ENCODE data around the gene PXMP4.

Gene PXMP4

GRCh38 chr20:33732166-33732970, 12.3 kb upstream of the PXMP4 start:
- peak; percentile 44 to 78 for DNase-seq (ENCODE audit: extremely low read depth in 1 of 2, low read depth in 1 of 2)

- DNase-seq (ENCODE audit: extremely low read depth in 1 of 2, low read depth in 1 of 2) = peak; percentile 73 to 80
Observed at GRCh38 chr20:33731693-33732165, 11.6 kb upstream of the PXMP4 start, which contains the start of gene ZNF341. Gene ZNF341, plus strand, starts transcription at chr20:33731996. Its CDS starts 26 bp downstream, at chr20:33732022.

DNA sequence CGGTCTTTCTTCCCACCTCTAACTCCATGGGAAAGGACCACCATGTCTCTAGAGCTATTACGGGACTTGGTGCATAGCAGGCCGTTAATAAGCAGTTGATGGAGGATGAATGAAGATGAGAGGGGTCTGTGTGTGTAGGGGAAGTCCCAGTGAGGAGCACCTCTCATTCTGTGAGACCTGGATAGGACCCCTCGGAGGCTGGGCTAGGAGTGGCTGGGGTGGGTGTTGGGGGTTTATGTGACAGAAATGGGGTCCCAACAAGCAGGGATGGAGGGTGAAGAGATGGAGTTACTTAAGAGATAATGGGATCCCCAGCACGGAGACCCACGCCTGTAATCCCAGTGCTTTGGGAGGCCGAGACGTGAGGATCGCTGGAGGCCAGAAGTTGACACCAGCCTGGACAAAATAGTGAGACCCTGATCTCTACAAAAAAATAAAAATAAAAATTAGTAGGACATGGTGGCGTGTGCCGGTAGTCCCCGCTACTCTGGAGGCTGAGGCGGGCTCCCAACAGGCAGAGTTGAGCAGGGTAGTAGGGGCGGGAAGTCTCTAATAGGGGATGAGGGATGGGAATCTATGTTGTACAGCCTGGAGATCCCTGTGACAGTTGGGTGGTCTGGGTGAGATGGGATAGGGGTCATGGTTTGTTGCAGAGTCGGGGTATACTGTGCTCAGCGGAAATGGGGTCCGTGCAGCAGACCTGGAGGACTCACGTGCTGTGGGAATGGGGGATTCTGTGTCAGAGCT, 11.0 kb upstream of the PXMP4 start:
- no peak for DNase-seq (ENCODE audit: extremely low read depth in 1 of 2, low read depth in 1 of 2)

- DNase-seq (ENCODE audit: extremely low read depth in 1 of 2, low read depth in 1 of 2) = no peak
Observed at GRCh38 chr20:33729101-33729500, 9.0 kb upstream of the PXMP4 start.

GRCh38 chr20:33728463-33728862, 8.4 kb upstream of the PXMP4 start:
- no peak for DNase-seq (ENCODE audit: extremely low read depth in 1 of 2, low read depth in 1 of 2)

DNA sequence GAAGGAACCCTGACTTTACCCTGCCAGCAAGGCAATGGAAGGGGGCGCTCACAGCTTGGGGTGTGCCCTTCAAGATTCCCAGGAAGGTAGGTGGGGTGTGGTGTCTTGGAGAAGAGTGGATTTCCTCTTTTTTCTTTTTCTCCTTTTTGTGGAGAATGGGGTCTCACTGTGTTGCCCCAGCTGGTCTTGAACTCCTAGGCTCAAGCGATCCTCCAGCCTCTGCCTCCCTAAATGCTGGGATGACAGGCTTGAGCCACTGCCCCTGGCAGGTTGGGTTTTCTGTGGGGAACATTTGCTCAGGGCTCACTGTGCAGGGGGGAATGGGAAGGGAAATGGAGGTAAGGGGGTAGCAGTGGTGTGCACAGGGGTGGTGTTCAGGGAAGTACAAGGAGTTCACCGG, 7.7 kb upstream of the PXMP4 start:
- no peak for DNase-seq (ENCODE audit: extremely low read depth in 1 of 2, low read depth in 1 of 2)

DNA sequence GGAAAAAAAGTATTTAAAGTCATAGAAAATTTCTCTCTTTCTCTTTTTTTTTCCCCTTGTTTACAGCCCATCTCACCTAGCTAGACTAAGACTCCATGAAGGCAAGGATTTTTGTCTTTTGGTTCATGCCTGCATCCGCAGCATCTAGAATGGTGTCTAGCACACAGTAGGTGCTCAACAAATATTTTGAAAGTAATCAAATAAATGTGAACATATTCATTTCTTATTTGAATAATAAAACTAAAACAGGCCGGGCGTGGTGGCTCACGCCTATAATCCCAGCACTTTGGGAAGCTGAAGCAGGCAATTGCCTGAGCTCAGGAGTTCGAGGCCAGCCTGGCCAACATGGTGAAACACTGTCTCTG, 7.0 kb upstream of the PXMP4 start:
- DNase-seq (ENCODE audit: extremely low read depth in 1 of 2, low read depth in 1 of 2) = no peak

DNA sequence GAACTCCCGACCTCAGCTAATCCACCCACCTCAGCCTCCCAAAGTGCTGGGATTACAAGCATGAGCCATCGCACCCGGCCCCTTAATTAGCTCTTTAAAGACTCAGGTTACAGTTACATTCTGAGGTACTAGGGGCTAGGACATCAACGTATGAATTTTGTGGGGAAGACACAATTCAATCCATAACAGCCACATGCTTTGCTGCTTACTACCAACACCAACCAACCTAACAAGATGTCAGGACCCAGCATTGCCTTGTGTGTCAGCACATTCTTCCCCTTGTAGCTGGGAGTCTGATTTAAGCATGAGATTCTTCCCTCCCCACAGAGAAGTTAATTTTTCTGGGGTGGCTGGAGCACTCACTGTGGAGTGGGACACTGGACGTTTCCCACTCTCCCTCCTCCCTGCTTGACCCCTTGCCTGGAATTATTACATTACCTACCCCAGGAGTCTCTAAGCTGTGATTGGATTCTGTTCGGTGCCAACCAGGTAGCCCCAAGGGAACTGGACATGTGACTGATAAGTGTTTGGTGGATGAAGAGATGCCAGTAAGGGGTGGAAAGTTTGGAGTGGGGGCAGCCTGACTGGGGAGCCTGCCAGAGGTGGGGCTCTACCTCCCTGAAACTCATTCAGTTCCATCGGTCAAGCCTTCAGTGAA, 5.6 kb upstream of the PXMP4 start:
- no peak for DNase-seq (ENCODE audit: extremely low read depth in 1 of 2, low read depth in 1 of 2)

DNA sequence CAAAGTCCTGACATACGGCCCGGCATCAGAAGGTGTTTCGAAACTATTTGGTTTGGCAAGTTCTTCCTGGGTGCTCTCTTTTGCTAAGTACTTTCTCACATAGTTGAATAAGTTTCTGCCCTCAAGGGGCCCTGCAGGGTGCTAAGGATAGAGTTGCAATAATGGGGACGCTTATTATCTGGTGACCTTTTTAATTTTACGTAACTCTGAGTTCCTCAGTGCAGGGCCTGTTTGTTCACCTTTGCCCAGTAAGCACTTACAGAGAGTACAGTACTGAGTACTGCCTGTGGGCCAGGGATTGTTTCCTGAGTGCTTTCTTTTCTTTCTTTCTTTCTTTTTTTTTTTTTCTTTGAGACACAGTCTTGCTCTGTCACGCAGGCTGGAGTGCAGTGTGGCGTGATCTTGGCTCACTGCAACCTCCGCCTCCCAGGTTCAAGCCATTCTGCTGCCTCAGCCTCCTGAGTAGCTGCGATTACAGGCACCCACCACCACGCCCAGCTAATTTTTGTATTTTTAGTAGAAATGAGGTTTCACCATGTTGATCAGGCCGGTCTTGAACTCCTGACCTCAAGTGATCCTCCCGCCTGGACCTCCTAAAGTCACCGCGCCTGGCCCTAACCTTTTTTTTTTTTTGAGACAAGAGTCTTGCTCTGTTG, 4.5 kb upstream of the PXMP4 start:
- DNase-seq (ENCODE audit: extremely low read depth in 1 of 2, low read depth in 1 of 2) = no peak

- DNase-seq (ENCODE audit: extremely low read depth in 1 of 2, low read depth in 1 of 2) = no peak
Observed at GRCh38 chr20:33721391-33722140, 1.5 kb upstream of the PXMP4 start.

GRCh38 chr20:33719277-33719988, 677 bp downstream of the PXMP4 start:
- DNase-seq (ENCODE audit: extremely low read depth in 1 of 2, low read depth in 1 of 2) = peak in 1 of 2 donors; percentile 3

GRCh38 chr20:33716498-33716897, 3.6 kb downstream of the PXMP4 start:
- no peak for DNase-seq (ENCODE audit: extremely low read depth in 1 of 2, low read depth in 1 of 2)

GRCh38 chr20:33713865-33714367, 6.2 kb downstream of the PXMP4 start:
- DNase-seq (ENCODE audit: extremely low read depth in 1 of 2, low read depth in 1 of 2) = no peak

- no peak for DNase-seq (ENCODE audit: extremely low read depth in 1 of 2, low read depth in 1 of 2)
Observed at GRCh38 chr20:33711446-33711738, 8.7 kb downstream of the PXMP4 start.

DNA sequence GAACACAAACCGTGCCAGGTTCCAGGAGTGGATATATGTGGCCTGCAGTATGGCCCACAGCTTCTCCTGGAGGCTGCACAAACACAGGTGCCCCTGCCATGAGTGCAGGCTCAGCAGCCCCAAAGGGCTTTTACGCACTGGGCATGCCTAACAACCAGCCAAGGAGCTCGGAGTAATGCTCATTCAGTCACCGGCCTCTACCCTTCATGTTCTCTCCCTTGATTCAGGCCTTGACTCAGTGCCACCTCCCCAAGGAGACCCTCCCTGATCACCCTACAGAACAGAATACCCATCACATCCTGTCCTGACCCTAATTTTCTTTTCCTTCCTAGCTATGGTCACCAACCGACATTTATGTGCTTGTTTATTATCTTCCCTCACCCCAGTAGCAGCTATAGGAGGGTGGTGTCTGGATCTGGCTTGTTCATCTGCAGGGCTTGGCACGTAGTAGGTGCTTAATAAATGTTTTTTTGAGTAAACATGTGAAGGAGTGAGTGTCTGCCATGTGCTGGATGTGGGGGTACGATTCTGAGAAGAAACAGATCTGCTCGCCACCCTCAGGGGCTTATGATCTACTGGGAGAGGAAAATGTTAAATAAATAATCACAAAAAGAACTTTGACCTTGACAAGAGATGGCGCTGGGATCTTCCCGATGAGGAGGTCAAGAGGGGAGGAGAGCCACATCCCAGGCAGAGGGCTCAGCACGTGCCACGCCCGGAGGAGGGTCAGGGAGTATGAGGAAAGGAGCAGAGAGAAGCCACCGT, 9.2 kb downstream of the PXMP4 start:
- no peak for DNase-seq (ENCODE audit: extremely low read depth in 1 of 2, low read depth in 1 of 2)

DNA sequence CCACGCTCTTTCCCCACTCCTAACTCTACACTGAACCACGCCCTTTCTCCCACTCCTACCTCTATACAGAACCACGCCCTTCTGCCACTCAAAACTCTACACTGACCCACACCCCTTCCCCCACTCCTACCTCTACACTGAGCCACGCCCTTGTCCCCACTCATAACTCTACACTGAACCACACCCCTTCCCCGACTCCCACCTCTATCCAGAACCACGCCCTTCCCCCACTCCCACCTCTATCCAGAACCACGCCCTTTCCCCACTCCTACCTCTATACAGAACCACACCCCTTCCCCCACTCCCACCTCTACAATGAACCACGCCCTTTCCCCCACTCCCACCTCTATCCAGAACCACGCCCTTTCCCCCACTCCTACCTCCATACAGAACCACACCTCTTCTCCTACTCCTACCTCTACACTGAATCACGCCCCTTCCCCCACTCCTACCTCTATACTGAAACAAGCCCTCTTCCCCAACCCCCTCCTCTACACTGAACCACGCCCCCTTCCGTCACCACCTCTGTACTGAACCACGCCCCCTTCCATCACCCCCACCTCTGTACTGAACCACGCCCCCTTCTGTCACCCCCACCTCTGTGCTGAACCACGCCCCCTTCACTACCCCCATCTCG, 10.1 kb downstream of the PXMP4 start:
- DNase-seq (ENCODE audit: extremely low read depth in 1 of 2, low read depth in 1 of 2) = no peak

DNA sequence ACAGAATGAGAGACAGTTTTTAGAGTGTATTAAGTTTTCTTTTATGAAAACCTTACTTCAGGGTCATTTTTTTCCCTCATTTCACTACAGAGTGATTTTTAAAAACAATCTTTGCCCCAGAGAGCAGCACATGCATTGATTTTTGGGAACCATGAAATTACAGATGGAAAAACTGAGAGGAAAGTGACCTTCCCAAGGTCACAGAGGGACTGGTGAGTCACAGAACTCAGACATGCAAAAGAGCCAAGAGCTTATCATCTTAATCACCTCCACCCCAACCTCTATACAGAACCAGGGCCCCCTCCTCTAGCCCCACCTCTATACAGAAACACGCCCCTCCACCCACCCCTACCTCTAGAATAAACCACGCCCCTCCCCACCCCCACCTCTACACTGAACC, 10.7 kb downstream of the PXMP4 start:
- DNase-seq (ENCODE audit: extremely low read depth in 1 of 2, low read depth in 1 of 2) = no peak

- DNase-seq (ENCODE audit: extremely low read depth in 1 of 2, low read depth in 1 of 2) = no peak
Observed at GRCh38 chr20:33707668-33708067, 12.4 kb downstream of the PXMP4 start.

Measured in activated CD8-positive, alpha-beta memory T cell treated with anti-CD3 and anti-CD28 coated beads for 1 hour (primary cell).